Endothelial cell of umbilical vein (primary cell): Measurements from ENCODE around the gene PDE4B. TPM values are rescaled to one million over a fixed set of nuclear protein-coding genes. Genes with fewer than 3 reads are reported as not detected.

Source experiments
- BruUV-seq: library from RNA; stranded (reverse); fragments of 400-500 nt; replicated peaks from 2 replicates; lab custom pipeline; 2021; lab: Mats Ljungman, UMichigan
- CTCF ChIA-PET: fragments of 300-600, 350-600 bp; sonication (Branson Sonifier 250); formaldehyde crosslinking; loops from one replicate; lab custom pipeline; 2021; ENCODE audit warnings: antibody characterized with exemption, inconsistent platforms; lab: Charles Lee
- POLR2A ChIA-PET: fragments of 300-600, 350-600 bp; sonication (Branson Sonifier 250); formaldehyde crosslinking; loops from one replicate; lab custom pipeline; 2021; ENCODE audit warnings: antibody characterized with exemption, inconsistent platforms; lab: Charles Lee
- DNase-seq: peaks from one replicate; pipeline ENCODE4 v3.0.0-alpha.2; 2011; ENCODE audit warnings: low read depth, low spot score
- FAIRE-seq: peaks from 2 replicates; lab custom pipeline; 2011; peaks lifted over from hg19 to GRCh38; lab: Jason Lieb, UNC
- H2AFZ ChIP-seq: 2 replicates; pipeline ENCODE4 v1.6.0; 2012; ENCODE audit warnings: low read depth, low read length, control low read depth, inconsistent platforms
- H3K27ac ChIP-seq: 2 replicates; pipeline ENCODE4 v1.5.1; 2011; ENCODE audit warnings: low read depth, mild to moderate bottlenecking, control low read depth, low read length, moderate library complexity; ENCODE audit not compliant: insufficient read depth
- H3K27me3 ChIP-seq, 2 experiments: 2 replicates each; pipeline versions ENCODE4 v1.6.0 to v1.6.1; 2011; ENCODE audit warnings: low read length in 2 of 2, mixed read lengths in 1 of 2; ENCODE audit not compliant: control insufficient read depth in 2 of 2, insufficient read depth in 2 of 2
- H3K36me3 ChIP-seq, 2 experiments: 2 replicates in 1 of 2; 3 replicates in 1 of 2; pipeline ENCODE4 v1.5.1; 2011; ENCODE audit warnings: low read length in 2 of 2, mild to moderate bottlenecking in 1 of 2, moderate library complexity in 1 of 2; ENCODE audit not compliant: control insufficient read depth in 2 of 2, insufficient read depth in 2 of 2; ENCODE audit errors: extremely low read depth in 1 of 2
- H3K4me1 ChIP-seq: 3 replicates; pipeline ENCODE4 v1.5.1; 2011; ENCODE audit warnings: mild to moderate bottlenecking, low read length; ENCODE audit not compliant: control insufficient read depth, insufficient read depth; ENCODE audit errors: extremely low read depth
- H3K4me2 ChIP-seq: 2 replicates; pipeline ENCODE4 v1.6.1; 2011; ENCODE audit warnings: low read length, control low read depth, mixed read lengths; ENCODE audit not compliant: insufficient read depth
- H3K4me3 ChIP-seq, 3 experiments: fragments of 200-600 bp in 1 of 3; sonication (generic), shearing (Covaris generic) in 1 of 3; replicated peaks in 1 of 3; 2 replicates each; pipeline ENCODE4 v1.5.1; 2011 to 2016; ENCODE audit warnings: control low read depth in 3 of 3, low read length in 3 of 3, mild to moderate bottlenecking in 2 of 3, inconsistent platforms in 1 of 3, low read depth in 1 of 3, moderate library complexity in 1 of 3; ENCODE audit not compliant: insufficient read depth in 1 of 3
- H3K79me2 ChIP-seq: 2 replicates; pipeline ENCODE4 v1.6.0; 2012; ENCODE audit warnings: low read length, inconsistent platforms; ENCODE audit not compliant: control insufficient read depth, insufficient read depth
- H3K9ac ChIP-seq: replicated peaks from 2 replicates; pipeline ENCODE3; 2011; ENCODE audit warnings: low read length, control low read depth; ENCODE audit not compliant: insufficient read depth; ENCODE audit errors: extremely low read depth
- H3K9me1 ChIP-seq: replicated peaks from 3 replicates; pipeline ENCODE4 v1.6.0; 2011; ENCODE audit warnings: mild to moderate bottlenecking, low read length; ENCODE audit not compliant: control insufficient read depth, insufficient read depth; ENCODE audit errors: extremely low read depth
- H3K9me3 ChIP-seq: replicated peaks from 2 replicates; pipeline ENCODE4 v1.5.1; 2012; ENCODE audit warnings: low read length, inconsistent platforms; ENCODE audit not compliant: control insufficient read depth, insufficient read depth
- H4K20me1 ChIP-seq: replicated peaks from 2 replicates; pipeline ENCODE3; 2011; ENCODE audit warnings: mild to moderate bottlenecking, low read length; ENCODE audit not compliant: control insufficient read depth, insufficient read depth; ENCODE audit errors: extremely low read depth
- EZH2 ChIP-seq: IDR thresholded peaks from 2 replicates; pipeline ENCODE4 v1.6.1; 2012; ENCODE audit warnings: borderline replicate concordance, low read depth, mild to moderate bottlenecking, moderate library complexity, low read length, inconsistent platforms; ENCODE audit not compliant: severe bottlenecking
- FOS ChIP-seq: IDR thresholded peaks from 2 replicates; pipeline ENCODE4 v1.6.1; 2011; ENCODE audit warnings: mild to moderate bottlenecking, low read length, moderate library complexity, borderline replicate concordance; ENCODE audit not compliant: insufficient read depth
- GATA2 ChIP-seq: IDR thresholded peaks from 2 replicates; pipeline ENCODE4 v1.7.0; 2011; ENCODE audit warnings: low read depth, mild to moderate bottlenecking, moderate library complexity, mixed read lengths, low read length; ENCODE audit not compliant: insufficient read length, insufficient read depth
- JUN ChIP-seq: IDR thresholded peaks from 2 replicates; pipeline ENCODE4 v1.6.1; 2011; ENCODE audit warnings: borderline replicate concordance, low read depth; ENCODE audit not compliant: insufficient read length, insufficient read depth
- MAX ChIP-seq: IDR thresholded peaks from 2 replicates; pipeline ENCODE4 v1.6.1; 2011; ENCODE audit not compliant: insufficient read depth, insufficient read length
- MYC ChIP-seq: IDR thresholded peaks from one replicate; pipeline ENCODE4 v1.6.1; 2011; ENCODE audit warnings: mild to moderate bottlenecking, low read depth, low read length
- POLR2A ChIP-seq: IDR thresholded peaks from 2 replicates; pipeline ENCODE4 v1.6.1; 2012; ENCODE audit warnings: low read depth, mild to moderate bottlenecking, control low read depth, low read length
- POLR2AphosphoS5 ChIP-seq: IDR thresholded peaks from 2 replicates; pipeline ENCODE4 v1.6.1; 2012; ENCODE audit warnings: low read depth, mild to moderate bottlenecking, control low read depth, low read length, moderate library complexity; ENCODE audit not compliant: insufficient read depth
- dilution Hi-C: fragments of 300-500 bp; cut with MboI; formaldehyde crosslinking; loops from one replicate; pipeline ENCODE4 v1.15.0; 2019; ENCODE audit warnings: low sequenced_read_pairs; ENCODE audit not compliant: extremely low pct_ligation_motif_present
- intact Hi-C: fragments of 100-400 bp; cut with micrococcal nuclease; formaldehyde crosslinking; loops from one replicate; pipeline ENCODE4 v1.10.0; 2022
- polyA plus RNA-seq, 4 experiments: library from polyadenylated mRNA; depleted of rRNA in 3 of 4; stranded (reverse) in 3 of 4; unstranded in 1 of 4; fragments of >200 nt; gene quantifications; 2 replicates each; pipeline versions ENCODE4 v1.2.1 to v1.2.3, GENCODE V29; 2011 to 2012; ENCODE audit warnings: missing spikeins in 1 of 4
- total RNA-seq: library from RNA; stranded (reverse); gene quantifications from 2 replicates; pipeline ENCODE4 v1.2.3, GENCODE V29; 2021
- TF ChIP-seq, protein P1 (sequence below), 2 donors: IDR thresholded peaks; 1 replicate in 1 of 2; 2 replicates in 1 of 2; pipeline ENCODE4 v1.5.1; 2011; ENCODE audit warnings: low read length in 2 of 2, mild to moderate bottlenecking in 2 of 2, moderate library complexity in 2 of 2, control low read depth in 1 of 2, inconsistent platforms in 1 of 2, low read depth in 1 of 2; ENCODE audit not compliant: insufficient read depth in 1 of 2; ENCODE audit errors: extremely low read depth in 1 of 2

Gene PDE4B
- total and polyA plus RNA-seq, 2 donors (not counting 3 experiments of a cell fraction or from before 2014, with no cell fraction given) = 63.5 to 69.8 TPM

- no peaks in the 10 kb centered on the region for H3K9me3 ChIP-seq
- no peaks in the 10 kb centered on the region for H4K20me1 ChIP-seq
- POLR2A ChIA-PET = no interaction called here
- no peak for DNase-seq
- no peaks in the 10 kb centered on the region for H3K9me1 ChIP-seq
- no peaks in the 10 kb centered on the region for H3K27me3 ChIP-seq
- H3K4me2 ChIP-seq = no peak overlapping the region
- no peak overlapping the region for H3K4me3 ChIP-seq
- no peak for FAIRE-seq
- H3K27ac ChIP-seq = no peak overlapping the region
- no peak overlapping the region for H3K9ac ChIP-seq
- H3K79me2 ChIP-seq = peaks cover 82% of the 10 kb centered on the region
- peaks cover 37 to 50% of the 10 kb centered on the region in 2 experiments for H3K36me3 ChIP-seq
- BruUV-seq = no TSS peak
- no peak overlapping the region for H2AFZ ChIP-seq
- peaks cover 48% of the 10 kb centered on the region for H3K4me1 ChIP-seq
- dilution Hi-C loops (no loop called here), intact Hi-C loops (no loop called here)
- TF ChIP-seq, protein P1, sequence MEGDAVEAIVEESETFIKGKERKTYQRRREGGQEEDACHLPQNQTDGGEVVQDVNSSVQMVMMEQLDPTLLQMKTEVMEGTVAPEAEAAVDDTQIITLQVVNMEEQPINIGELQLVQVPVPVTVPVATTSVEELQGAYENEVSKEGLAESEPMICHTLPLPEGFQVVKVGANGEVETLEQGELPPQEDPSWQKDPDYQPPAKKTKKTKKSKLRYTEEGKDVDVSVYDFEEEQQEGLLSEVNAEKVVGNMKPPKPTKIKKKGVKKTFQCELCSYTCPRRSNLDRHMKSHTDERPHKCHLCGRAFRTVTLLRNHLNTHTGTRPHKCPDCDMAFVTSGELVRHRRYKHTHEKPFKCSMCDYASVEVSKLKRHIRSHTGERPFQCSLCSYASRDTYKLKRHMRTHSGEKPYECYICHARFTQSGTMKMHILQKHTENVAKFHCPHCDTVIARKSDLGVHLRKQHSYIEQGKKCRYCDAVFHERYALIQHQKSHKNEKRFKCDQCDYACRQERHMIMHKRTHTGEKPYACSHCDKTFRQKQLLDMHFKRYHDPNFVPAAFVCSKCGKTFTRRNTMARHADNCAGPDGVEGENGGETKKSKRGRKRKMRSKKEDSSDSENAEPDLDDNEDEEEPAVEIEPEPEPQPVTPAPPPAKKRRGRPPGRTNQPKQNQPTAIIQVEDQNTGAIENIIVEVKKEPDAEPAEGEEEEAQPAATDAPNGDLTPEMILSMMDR (IDR thresholded peaks at IDR 0.05; ENCODE audit: extremely low read depth in 1 of 2, insufficient read depth in 1 of 2, low read depth in 1 of 2, low read length in 2 of 2) = no peak
- TF ChIP-seq POLR2A (no peak), MYC (no peak), JUN (no peak), POLR2AphosphoS5 (no peak)
- CTCF ChIA-PET = interaction anchor here (1.8 kb wide), 2 partner anchors 25 to 145 kb away, joined by 4 read pairs; no protein-coding TSS in a partner anchor
Observed at GRCh38 chr1:66359269-66359668, 566.6 kb downstream of the PDE4B start.

GRCh38 chr1:66359815-66360214, 567.1 kb downstream of the PDE4B start:
- ChIA-PET POLR2A (no interaction called here), CTCF (interaction anchor here (1.2 to 1.8 kb wide), 8 partner anchors 9 to 144 kb away, joined by 4 to 15 read pairs (median 6); no protein-coding TSS in a partner anchor)
- Histone ChIP-seq H4K20me1 (no peaks in the 10 kb centered on the region), H3K36me3 (peaks cover 40 to 56% of the 10 kb centered on the region in 2 experiments), H3K9me3 (no peaks in the 10 kb centered on the region), H3K27me3 (no peaks in the 10 kb centered on the region), H3K4me1 (peaks cover 43% of the 10 kb centered on the region), H3K9me1 (no peaks in the 10 kb centered on the region), H3K4me3 (no peak overlapping the region), H3K9ac (no peak overlapping the region), H3K27ac (peak overlapping the region; percentile 27), H3K79me2 (peaks cover 79% of the 10 kb centered on the region), H2AFZ (no peak overlapping the region), H3K4me2 (no peak overlapping the region)
- FAIRE-seq (no peak), DNase-seq (no peak)
- dilution Hi-C loops = no loop called here
- TF ChIP-seq POLR2A (no peak), POLR2AphosphoS5 (no peak), EZH2 (no peak), GATA2 (no peak), JUN (no peak), FOS (no peak), MAX (no peak), MYC (no peak)
- TF ChIP-seq, protein P1 (IDR thresholded peaks at IDR 0.05; ENCODE audit: extremely low read depth in 1 of 2, insufficient read depth in 1 of 2, low read depth in 1 of 2, low read length in 2 of 2) = no peak
- intact Hi-C loops = no loop called here
- no TSS peak for BruUV-seq
